HepG2 (cell line): ENCODE results near the gene TDRD10. TPM values are rescaled to one million over a fixed set of nuclear protein-coding genes. Genes with fewer than 3 reads are reported as not detected.

ENCODE experiments used
- ATAC-seq: fragments of 200-7000 bp; cut with Tn5 transposase; 3 replicates; pipeline ENCODE4 v1.9.1; 2020; ENCODE audit warnings: mild to moderate bottlenecking, moderate library complexity
- BruUV-seq: library from RNA; stranded (reverse); fragments of 400-500 nt; replicated peaks from 2 replicates; lab custom pipeline; 2021; lab: Mats Ljungman, UMichigan
- CTCF ChIA-PET: fragments of 300-600 bp; formaldehyde crosslinking; extraction: SDS; loops from one replicate; lab custom pipeline; 2021; ENCODE audit warnings: low total read pairs, inconsistent platforms, low intra/inter-chr PET ratio; lab: Yijun Ruan, JAX
- POLR2A ChIA-PET: fragments of 350-600 bp; sonication (Branson Sonifier 250); formaldehyde crosslinking; loops from one replicate; lab custom pipeline; 2020; ENCODE audit warnings: antibody characterized with exemption, inconsistent platforms; lab: Yijun Ruan, JAX
- DNase-seq: peaks from one replicate; pipeline ENCODE4 v3.0.0-alpha.2; 2015; ENCODE audit warnings: low spot score
- FAIRE-seq: peaks from 3 replicates; lab custom pipeline; 2011; peaks lifted over from hg19 to GRCh38; lab: Jason Lieb, UNC
- H2AFZ ChIP-seq: one replicate; pipeline ENCODE4 v1.6.1; 2011; ENCODE audit warnings: low read length, inconsistent platforms
- H3K27ac ChIP-seq: fragments of 300-600 bp; 3 replicates; pipeline ENCODE4 v1.8.0; 2011; ENCODE audit warnings: mixed run types, mild to moderate bottlenecking, mixed read lengths, low read length, inconsistent platforms; ENCODE audit not compliant: insufficient read depth; ENCODE audit errors: extremely low read length
- H3K27me3 ChIP-seq, 2 experiments: fragments of 200-600 bp in 1 of 2; 2 replicates in 1 of 2; 3 replicates in 1 of 2; pipeline versions ENCODE4 v1.6.0 to v1.8.0; 2011; ENCODE audit warnings: low read length in 2 of 2, mild to moderate bottlenecking in 2 of 2, moderate library complexity in 2 of 2, inconsistent platforms in 1 of 2; ENCODE audit not compliant: insufficient read depth in 2 of 2, control insufficient read depth in 1 of 2
- H3K36me3 ChIP-seq, 2 experiments: fragments of 200-600 bp in 1 of 2; replicated peaks in 1 of 2; 2 replicates in 1 of 2; 3 replicates in 1 of 2; pipeline versions ENCODE4 v1.5.1 to v1.8.0; 2011; ENCODE audit warnings: low read length in 2 of 2, inconsistent platforms in 1 of 2; ENCODE audit not compliant: insufficient read depth in 2 of 2, control insufficient read depth in 1 of 2
- H3K4me1 ChIP-seq: 2 replicates; pipeline ENCODE4 v1.5.1; 2012; ENCODE audit warnings: low read length, inconsistent platforms; ENCODE audit not compliant: insufficient read depth
- H3K4me2 ChIP-seq: 2 replicates; pipeline ENCODE4 v1.6.0; 2011; ENCODE audit warnings: low read depth, low read length, inconsistent platforms
- H3K4me3 ChIP-seq, 3 experiments: fragments of 200-600 bp in 1 of 3; sonication (generic), shearing (Covaris generic) in 1 of 3; replicated peaks in 1 of 3; 2 replicates each; pipeline ENCODE4 v1.5.1; 2011 to 2016; ENCODE audit warnings: low read length in 3 of 3, inconsistent platforms in 2 of 3, low read depth in 2 of 3, mild to moderate bottlenecking in 2 of 3, control low read depth in 1 of 3, mixed read lengths in 1 of 3; ENCODE audit not compliant: insufficient read depth in 1 of 3
- H3K79me2 ChIP-seq: one replicate; pipeline ENCODE4 v1.6.1; 2011; ENCODE audit warnings: low read length, inconsistent platforms; ENCODE audit not compliant: insufficient read depth
- H3K9ac ChIP-seq: 2 replicates; pipeline ENCODE4 v1.6.0; 2011; ENCODE audit warnings: mild to moderate bottlenecking, low read depth, low read length, inconsistent platforms; ENCODE audit not compliant: insufficient read depth
- H3K9me3 ChIP-seq: 2 replicates; pipeline ENCODE4 v1.5.1; 2012; ENCODE audit warnings: mild to moderate bottlenecking, low read length
- H4K20me1 ChIP-seq: 2 replicates; pipeline ENCODE4 v1.6.0; 2011; ENCODE audit warnings: inconsistent platforms, mild to moderate bottlenecking, low read length, moderate library complexity; ENCODE audit not compliant: insufficient read depth
- AKAP8 ChIP-seq: sonication (generic); formaldehyde crosslinking; IDR thresholded peaks from 2 replicates; pipeline ENCODE4 v1.5.1; 2020; ENCODE audit warnings: mild to moderate bottlenecking, missing genetic modification reagents
- HCFC1 ChIP-seq: fragments of 150-350 bp; IDR thresholded peaks from 2 replicates; pipeline ENCODE4 v1.6.1; 2014; ENCODE audit warnings: low read depth, low read length
- IRF1 ChIP-seq: sonication (generic); formaldehyde crosslinking; IDR thresholded peaks from 2 replicates; pipeline ENCODE4 v1.4.0; 2020; ENCODE audit warnings: low read depth, mild to moderate bottlenecking, missing genetic modification reagents
- LCORL ChIP-seq, 2 experiments: fragments of 450-650 bp in 1 of 2; sonication (generic) in 1 of 2; formaldehyde crosslinking in 1 of 2; IDR thresholded peaks; 2 replicates each; pipeline versions ENCODE4 v1.5.0 to v1.6.1; 2017 to 2020; ENCODE audit warnings: antibody characterized with exemption in 1 of 2, missing genetic modification reagents in 1 of 2
- MNT ChIP-seq: fragments of 450-650 bp; IDR thresholded peaks from 2 replicates; pipeline ENCODE4 v1.6.1; 2016
- PLSCR1 ChIP-seq: sonication (generic); formaldehyde crosslinking; IDR thresholded peaks from 2 replicates; pipeline ENCODE4 v1.5.0; 2020; ENCODE audit warnings: missing genetic modification reagents, mild to moderate bottlenecking, borderline replicate concordance
- RFX3 ChIP-seq: IDR thresholded peaks from 2 replicates; pipeline ENCODE4 v1.6.1; 2016; ENCODE audit warnings: missing biosample characterization, missing genetic modification reagents
- ZNF451 ChIP-seq: sonication (generic); formaldehyde crosslinking; IDR thresholded peaks from 2 replicates; pipeline ENCODE4 v1.5.0; 2020; ENCODE audit warnings: mild to moderate bottlenecking, missing genetic modification reagents
- ZNF558 ChIP-seq: sonication (generic); formaldehyde crosslinking; IDR thresholded peaks from 2 replicates; pipeline ENCODE4 v1.9.0; 2022; ENCODE audit warnings: mild to moderate bottlenecking, missing genetic modification reagents, borderline replicate concordance
- ZNF790 ChIP-seq: sonication (generic); formaldehyde crosslinking; IDR thresholded peaks from 2 replicates; pipeline ENCODE4 v1.8.0; 2022; ENCODE audit warnings: missing genetic modification reagents, mild to moderate bottlenecking, borderline replicate concordance
- ZNF878 ChIP-seq: sonication (generic); formaldehyde crosslinking; IDR thresholded peaks from 2 replicates; pipeline ENCODE4 v1.8.1; 2023; ENCODE audit warnings: mild to moderate bottlenecking, missing genetic modification reagents, moderate library complexity
- in situ Hi-C: cut with HindIII; loops from 2 replicates; pipeline ENCODE4 v1.10.0; 2017; ENCODE audit warnings: low pct_unique_long_range_greater_than_20kb; ENCODE audit not compliant: extremely low pct_ligation_motif_present
- intact Hi-C: fragments of 100-400 bp; cut with micrococcal nuclease; formaldehyde crosslinking; loops from one replicate; pipeline ENCODE4 v1.10.0; 2022; ENCODE audit not compliant: unreplicated experiment
- polyA plus RNA-seq, 8 experiments: library from polyadenylated mRNA; depleted of rRNA in 3 of 8; stranded (reverse) in 7 of 8; unstranded in 1 of 8; fragments of >200 nt; fragmentation: Illumina TruSeq in 4 of 8; extraction: Trizol in 4 of 8; gene quantifications; 2 replicates each; pipeline versions ENCODE4 v1.2.1 to v1.2.3, GENCODE V29; 2011 to 2016; ENCODE audit warnings: low read depth in 4 of 8, missing spikeins in 1 of 8, mixed read lengths in 1 of 8; ENCODE audit not compliant: insufficient read depth in 1 of 8
- total RNA-seq, 5 experiments: library from RNA; depleted of rRNA; stranded (reverse); fragments of >200 nt; fragmentation: Illumina TruSeq; extraction: Trizol; gene quantifications; 2 replicates each; pipeline ENCODE4 v1.2.3, GENCODE V29; 2016; ENCODE audit warnings: low read depth in 1 of 5

Gene TDRD10
- total and polyA plus RNA-seq, 2 of the 13 experiments (the other 11 are each of a cell fraction or from before 2014, with no cell fraction given), result not detected

GRCh38 chr1:154459080-154459479, 42.9 kb upstream of the TDRD10 start:
- peaks cover under 1% of the 10 kb centered on the region for H3K4me1 ChIP-seq
- no peak overlapping the region for H2AFZ ChIP-seq
- no peaks in the 10 kb centered on the region for H4K20me1 ChIP-seq
- CTCF ChIA-PET, result no interaction called here
- H3K27ac ChIP-seq, result no peak overlapping the region
- no peak overlapping the region for H3K9ac ChIP-seq
- no peak overlapping the region for H3K4me2 ChIP-seq
- no peak for FAIRE-seq
- intact Hi-C loops (no loop called here), in situ Hi-C loops (no loop called here)
- H3K36me3 ChIP-seq, result no peaks in the 10 kb centered on the region
- no peak for DNase-seq
- no peaks in the 10 kb centered on the region for H3K79me2 ChIP-seq
- BruUV-seq, result no TSS peak
- H3K4me3 ChIP-seq, result no peak overlapping the region
- no peaks in the 10 kb centered on the region for H3K9me3 ChIP-seq
- no peak for ATAC-seq
- no peak for TF ChIP-seq MNT
- no peak for TF ChIP-seq ZNF451 (CRISPR knock-in tag)
- no peak for TF ChIP-seq ZNF790 (CRISPR knock-in tag)
- TF ChIP-seq ZNF558 (CRISPR knock-in tag), result no peak
- no peak for TF ChIP-seq LCORL (IDR thresholded peaks at IDR 0.05)
- TF ChIP-seq LCORL (CRISPR knock-in tag; IDR thresholded peaks at IDR 0.05), result no peak
- TF ChIP-seq IRF1 (CRISPR knock-in tag), result no peak
- TF ChIP-seq AKAP8 (CRISPR knock-in tag), result no peak
- no peak for TF ChIP-seq ZNF878 (CRISPR knock-in tag)
- TF ChIP-seq PLSCR1 (CRISPR knock-in tag), result no peak
- no peak for TF ChIP-seq RFX3
- TF ChIP-seq HCFC1, result no peak
- POLR2A ChIA-PET, result no interaction called here
- no peaks in the 10 kb centered on the region for H3K27me3 ChIP-seq
